Neural cell (in vitro differentiated cells): ENCODE data around the gene ZNF644.

ENCODE experiments used
- EP300 ChIP-seq: fragments of 450-650 bp; conservative IDR thresholded peaks from 2 replicates; pipeline ENCODE4 v1.6.1; 2014; ENCODE audit warnings: antibody characterized with exemption, mild to moderate bottlenecking, moderate library complexity; ENCODE audit not compliant: poor library complexity, severe bottlenecking
- EZH2 ChIP-seq: fragments of 200-600, 300-800 bp; shearing (Covaris generic), sonication (generic); IDR thresholded peaks from 2 replicates; pipeline ENCODE4 v1.6.1; 2014; ENCODE audit warnings: antibody characterized with exemption, low read length, borderline replicate concordance, mild to moderate bottlenecking; ENCODE audit not compliant: insufficient read depth, poor library complexity, severe bottlenecking
- MXI1 ChIP-seq: fragments of 450-650 bp; conservative IDR thresholded peaks from 2 replicates; pipeline ENCODE4 v1.6.1; 2014; ENCODE audit warnings: antibody characterized with exemption, mild to moderate bottlenecking; ENCODE audit not compliant: poor library complexity, severe bottlenecking
- POLR2AphosphoS5 ChIP-seq: IDR thresholded peaks from 2 replicates; pipeline ENCODE4 v1.6.1; 2012
- RAD21 ChIP-seq: fragments of 450-650 bp; conservative IDR thresholded peaks from 2 replicates; pipeline ENCODE4 v1.6.1; 2014; ENCODE audit warnings: antibody characterized with exemption, mild to moderate bottlenecking, moderate library complexity
- REST ChIP-seq: IDR thresholded peaks from 2 replicates; pipeline ENCODE4 v1.6.1; 2012; ENCODE audit warnings: borderline replicate concordance
- SMC3 ChIP-seq: fragments of 450-650 bp; conservative IDR thresholded peaks from 2 replicates; pipeline ENCODE4 v1.6.1; 2014; ENCODE audit warnings: antibody characterized with exemption, mild to moderate bottlenecking, moderate library complexity; ENCODE audit not compliant: poor library complexity
- TAF1 ChIP-seq: IDR thresholded peaks from 2 replicates; pipeline ENCODE4 v1.6.1; 2012; ENCODE audit warnings: low read depth
- TF ChIP-seq, protein P1 (sequence below): fragments of 450-650 bp; IDR thresholded peaks from 2 replicates; pipeline ENCODE4 v1.5.1; 2014; ENCODE audit warnings: antibody characterized with exemption, mild to moderate bottlenecking, moderate library complexity; ENCODE audit not compliant: poor library complexity, severe bottlenecking

DNA sequence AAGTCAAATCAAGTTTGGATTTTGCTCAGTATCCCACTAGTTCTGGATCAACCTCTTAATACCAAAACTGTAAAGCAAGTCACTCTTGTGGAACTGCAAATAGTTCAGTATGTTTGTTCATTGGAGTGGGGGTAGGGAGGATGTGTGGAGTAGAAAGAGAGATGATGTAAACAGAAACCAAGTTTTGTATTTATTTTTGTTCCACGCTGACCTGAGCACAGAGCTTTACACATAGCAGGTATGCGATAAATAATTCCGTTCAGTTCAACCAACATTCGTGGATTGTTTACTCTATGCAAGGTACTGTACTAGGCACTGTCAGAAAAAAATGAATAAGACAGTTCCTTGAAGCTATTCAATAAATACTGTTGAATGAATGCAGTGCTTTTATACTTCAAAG lies 4.5 kb upstream of the ZNF644 start:
- TF ChIP-seq, protein P1, sequence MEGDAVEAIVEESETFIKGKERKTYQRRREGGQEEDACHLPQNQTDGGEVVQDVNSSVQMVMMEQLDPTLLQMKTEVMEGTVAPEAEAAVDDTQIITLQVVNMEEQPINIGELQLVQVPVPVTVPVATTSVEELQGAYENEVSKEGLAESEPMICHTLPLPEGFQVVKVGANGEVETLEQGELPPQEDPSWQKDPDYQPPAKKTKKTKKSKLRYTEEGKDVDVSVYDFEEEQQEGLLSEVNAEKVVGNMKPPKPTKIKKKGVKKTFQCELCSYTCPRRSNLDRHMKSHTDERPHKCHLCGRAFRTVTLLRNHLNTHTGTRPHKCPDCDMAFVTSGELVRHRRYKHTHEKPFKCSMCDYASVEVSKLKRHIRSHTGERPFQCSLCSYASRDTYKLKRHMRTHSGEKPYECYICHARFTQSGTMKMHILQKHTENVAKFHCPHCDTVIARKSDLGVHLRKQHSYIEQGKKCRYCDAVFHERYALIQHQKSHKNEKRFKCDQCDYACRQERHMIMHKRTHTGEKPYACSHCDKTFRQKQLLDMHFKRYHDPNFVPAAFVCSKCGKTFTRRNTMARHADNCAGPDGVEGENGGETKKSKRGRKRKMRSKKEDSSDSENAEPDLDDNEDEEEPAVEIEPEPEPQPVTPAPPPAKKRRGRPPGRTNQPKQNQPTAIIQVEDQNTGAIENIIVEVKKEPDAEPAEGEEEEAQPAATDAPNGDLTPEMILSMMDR = no peak
- TF ChIP-seq EP300 (no peak), REST (no peak), EZH2 (no peak), MXI1 (no peak), TAF1 (no peak), POLR2AphosphoS5 (no peak), SMC3 (no peak), RAD21 (no peak)
